Inflammatory macrophage (primary cell): ENCODE measurements around the gene CDCA4.
A peak's percentile ranks its signal among the peaks of the same experiment; 100 is the strongest.
"Not testable (repeated sequence)": the region's sequence is repeated elsewhere in the genome, so short reads cannot be mapped to it uniquely, and the experiment has no call there.

Experiments used
- DNase-seq, 2 donors: peaks; one replicate each; pipeline ENCODE4 v3.0.0-alpha.2; 2020 to 2022

The CDCA4 gene

DNA sequence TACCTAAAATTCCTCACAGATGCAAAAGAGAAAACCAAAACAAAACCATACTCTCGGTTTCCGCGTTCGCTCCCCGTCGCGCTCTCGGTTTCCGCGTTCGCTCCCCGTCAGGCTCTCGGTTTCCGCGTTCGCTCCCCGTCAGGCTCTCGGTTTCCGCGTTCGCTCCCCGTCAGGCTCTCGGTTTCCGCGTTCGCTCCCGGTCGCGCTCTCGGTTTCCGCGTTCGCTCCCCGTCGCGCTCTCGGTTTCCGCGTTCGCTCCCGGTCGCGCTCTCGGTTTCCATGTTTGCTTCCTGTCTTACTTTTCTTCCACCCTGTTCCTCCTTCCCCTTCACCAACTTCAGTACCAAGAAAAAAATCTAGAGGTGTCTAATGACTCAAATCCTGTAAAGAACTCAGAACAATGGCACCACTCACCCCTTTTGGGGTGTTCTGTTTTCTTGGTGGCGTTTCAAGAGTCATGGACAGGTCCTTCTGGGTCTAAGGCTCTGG lies 12.6 kb upstream of the CDCA4 start:
- DNase-seq, result not testable (repeated sequence)

DNA sequence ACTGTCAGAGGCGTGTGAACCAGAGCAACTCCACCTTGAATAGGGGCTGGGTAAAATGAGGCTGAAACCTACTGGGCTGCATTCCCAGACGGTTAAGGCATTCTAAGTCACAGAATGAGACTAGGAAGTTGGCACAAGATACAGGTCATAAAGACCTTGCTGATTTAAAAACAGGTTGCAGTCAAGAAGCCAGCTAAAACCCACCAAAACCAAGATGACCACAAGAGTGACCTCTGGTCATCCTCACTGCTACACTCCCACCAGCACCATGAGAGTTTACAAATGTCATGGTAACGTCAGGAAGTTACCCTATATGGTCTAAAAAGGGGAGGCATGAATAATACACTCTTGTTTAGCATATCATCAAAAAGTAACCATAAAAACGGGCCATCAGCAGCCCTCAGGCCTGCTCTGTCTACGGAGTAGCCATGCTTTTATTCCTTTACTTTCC lies 11.6 kb upstream of the CDCA4 start:
- not testable (repeated sequence) for DNase-seq

DNA sequence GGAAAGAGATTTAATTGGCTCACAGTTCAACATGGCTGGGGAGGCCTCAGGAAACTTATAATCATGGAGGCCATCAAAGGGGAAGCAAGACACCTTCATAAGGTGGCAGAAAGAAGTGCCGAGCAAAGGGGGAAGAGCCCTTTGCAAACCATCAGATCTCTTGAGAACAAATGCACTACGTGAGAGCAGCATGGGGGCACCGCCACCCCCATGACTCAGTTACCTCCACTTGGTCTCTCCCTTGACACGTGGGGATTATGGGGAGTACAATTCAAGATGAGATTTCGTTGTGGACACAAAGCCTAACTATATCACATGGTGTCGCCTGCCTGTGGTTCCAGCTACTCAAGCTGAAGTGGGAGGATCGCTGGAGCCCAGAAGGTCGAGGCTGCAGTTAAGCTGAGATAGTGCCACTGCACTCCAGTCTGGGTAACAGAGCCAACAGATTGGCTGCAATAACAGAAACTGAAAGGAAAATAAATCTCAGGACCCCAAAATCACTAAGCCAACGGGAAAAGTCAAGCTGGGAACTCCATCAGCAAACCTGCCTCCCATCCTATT lies 10.0 kb upstream of the CDCA4 start:
- DNase-seq, result no peak

DNA sequence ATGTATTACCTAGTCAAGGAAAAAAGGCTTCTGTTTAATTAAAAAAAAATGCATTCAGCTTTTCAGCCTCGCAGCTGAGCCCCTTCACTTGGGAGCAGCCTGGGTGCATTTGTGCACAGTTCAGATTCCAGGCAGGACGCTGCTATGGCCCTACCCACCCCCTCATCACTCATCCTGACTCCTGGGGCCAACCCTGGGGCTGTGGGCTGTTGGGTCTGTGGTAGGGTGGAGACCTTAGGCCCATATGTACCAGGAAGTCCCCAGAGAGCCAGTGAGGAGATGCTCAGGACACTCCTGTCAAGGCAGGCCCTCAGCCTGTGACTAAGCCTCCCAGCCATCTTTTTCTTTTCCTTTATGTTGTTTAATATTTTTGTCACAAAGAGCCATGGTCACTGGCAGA lies 9.3 kb upstream of the CDCA4 start:
- no peak for DNase-seq

DNA sequence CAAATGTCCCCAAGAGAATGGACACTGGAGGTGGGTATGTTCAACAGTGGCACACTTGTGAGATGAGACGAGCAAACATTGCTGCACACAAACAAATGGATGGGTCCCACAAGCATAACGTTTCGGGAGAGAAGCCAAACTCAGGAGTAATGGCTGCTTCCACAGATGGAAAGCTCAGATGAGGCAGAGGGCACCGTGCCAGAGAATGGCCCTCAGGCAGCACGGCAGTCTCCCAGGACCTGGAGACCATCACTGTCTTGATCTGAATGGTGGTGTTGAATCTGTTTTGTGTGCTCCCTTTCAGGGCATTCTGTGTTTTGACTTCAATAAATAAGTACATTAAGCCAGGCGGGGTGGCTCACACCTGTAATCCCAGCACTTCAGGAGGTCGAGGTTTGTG lies 8.5 kb upstream of the CDCA4 start:
- no peak for DNase-seq

DNA sequence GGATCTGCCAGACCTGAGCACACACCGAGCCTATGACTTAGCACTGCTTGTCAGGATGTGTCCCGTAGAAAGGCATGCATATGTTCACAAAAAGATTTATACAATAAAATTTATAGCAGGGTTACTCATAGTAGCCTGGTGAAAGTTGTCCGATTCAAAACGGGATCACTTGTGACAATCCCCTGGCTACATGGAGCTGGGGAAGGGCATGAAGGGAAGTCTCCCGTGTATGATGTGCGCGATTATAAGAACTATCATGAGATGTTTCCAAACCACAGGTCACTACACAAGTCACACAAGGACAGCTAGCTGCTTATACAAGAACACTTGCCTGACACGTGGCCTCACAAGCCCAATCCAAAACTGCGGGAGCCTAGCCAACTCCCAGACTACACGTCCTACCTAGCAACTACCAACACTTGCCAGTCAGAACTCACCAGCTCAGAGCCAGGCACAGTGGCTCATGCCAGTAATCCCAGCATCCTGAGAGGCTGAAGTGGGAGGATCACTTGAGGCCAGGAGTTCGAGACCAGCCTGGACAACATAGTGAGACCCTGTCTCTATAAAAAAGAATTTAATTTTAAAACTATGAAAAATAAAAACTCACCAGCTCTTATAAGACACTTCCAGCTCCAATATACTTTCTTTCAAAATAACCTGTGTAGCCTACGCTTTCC lies 7.5 kb upstream of the CDCA4 start:
- no peak for DNase-seq

DNA sequence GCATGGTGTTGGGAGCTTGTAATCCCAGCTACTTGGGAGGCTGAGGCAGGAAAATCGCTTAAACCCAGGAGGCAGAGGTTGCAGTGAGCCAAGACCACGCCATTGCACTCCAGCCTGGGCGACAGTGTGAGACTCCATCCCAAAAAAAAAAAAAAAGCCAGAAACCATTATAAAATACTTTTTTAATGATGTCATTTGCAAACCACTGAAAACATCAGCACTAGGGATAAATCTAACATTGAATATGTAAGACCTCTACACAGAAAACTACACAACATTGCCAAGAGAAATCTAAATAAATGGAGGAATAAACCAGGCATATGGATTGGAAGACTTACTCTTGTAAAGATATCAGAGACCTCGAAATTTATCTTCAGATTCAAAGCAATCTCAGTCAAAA lies 6.8 kb upstream of the CDCA4 start:
- DNase-seq, result not testable (repeated sequence)

DNA sequence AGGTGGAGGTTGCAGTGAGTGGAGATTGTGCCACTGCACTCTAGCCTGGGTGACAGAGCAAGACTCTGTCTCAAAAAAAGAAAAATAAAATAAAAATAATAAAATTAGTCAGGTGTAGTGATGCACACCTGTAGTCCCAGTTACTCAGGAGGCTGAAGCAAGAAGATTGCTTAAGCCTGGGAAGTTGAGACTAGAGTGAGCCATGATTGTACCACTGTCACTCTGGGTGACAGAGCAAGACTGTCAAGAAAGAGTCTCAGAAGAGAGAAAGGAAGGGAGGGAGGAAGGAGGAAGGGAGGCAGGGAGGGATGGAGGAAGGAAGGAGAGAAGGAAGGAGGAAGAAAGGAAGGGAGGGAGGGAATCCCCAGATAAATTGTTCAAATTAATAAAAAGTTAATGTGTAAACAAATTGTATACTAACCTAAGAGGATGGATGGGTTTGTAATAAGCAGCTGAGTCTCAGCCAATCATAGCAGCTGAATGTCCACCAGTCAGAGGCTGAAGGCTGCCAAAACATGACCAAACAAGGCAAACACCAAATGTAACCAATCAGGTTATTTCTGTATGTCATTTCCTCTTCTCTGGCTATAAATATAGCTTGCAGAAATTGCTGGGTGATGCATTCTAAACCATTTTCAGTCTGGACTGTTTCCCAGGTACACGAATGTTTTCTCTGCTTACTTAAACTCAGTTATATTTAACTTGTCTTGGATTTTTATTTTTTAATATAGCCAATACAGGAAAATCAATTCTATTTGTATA lies 6.1 kb upstream of the CDCA4 start:
- peak; percentile 14 to 43 for DNase-seq

DNA sequence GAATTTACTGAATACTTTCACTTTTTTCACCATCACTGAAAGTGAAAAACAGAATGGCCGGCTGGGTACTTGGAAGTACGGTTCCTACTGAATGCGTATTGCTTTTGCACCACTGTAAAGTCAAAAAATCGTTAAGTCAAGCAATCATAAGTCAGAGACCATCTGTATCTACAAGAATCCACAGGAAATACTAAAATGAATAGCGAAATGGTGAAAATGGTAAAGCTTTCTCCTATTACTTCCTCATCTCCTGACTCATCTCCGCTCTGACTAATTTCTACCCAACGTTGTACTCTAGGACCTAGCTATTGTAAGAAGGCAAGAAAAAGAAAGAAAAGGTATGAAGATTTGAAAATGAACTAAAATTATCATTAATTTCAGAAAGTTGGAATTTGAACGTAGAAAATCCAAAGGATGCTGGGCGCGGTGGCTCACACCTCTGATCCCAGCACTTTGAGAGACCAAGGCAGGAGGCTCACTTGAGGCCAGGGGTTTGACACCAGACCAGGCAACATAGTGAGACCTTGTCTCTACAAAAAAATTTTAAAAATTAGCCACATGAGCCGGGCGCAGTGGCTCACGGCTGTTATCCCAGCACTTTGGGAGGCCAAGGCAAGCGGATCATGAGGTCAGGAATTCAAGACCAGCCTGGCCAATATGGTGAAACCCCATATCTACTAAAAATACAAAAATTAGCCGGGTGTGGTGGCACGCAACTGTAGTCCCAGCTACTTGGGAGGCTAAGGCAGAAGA lies 5.3 kb upstream of the CDCA4 start:
- peak; percentile 62 to 72 for DNase-seq

DNA sequence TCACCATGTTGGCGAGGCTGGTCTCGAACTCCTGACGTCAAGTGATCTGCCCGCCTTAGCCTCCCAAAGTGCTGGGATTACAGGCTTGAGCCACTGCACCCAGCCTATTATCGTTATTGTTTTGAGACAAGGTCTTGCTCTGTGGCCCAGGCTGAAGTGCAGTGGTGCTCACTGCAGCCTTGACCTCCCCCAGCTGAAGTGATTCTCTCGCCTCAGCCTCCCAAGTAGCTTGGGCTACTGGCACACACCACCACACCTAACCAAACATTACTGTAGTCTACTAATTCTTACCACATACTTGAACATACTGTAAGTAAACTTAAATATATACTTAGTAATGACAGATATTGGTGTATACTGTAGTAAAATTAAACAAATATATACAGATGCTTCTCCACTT lies 4.5 kb upstream of the CDCA4 start:
- no peak for DNase-seq

DNA sequence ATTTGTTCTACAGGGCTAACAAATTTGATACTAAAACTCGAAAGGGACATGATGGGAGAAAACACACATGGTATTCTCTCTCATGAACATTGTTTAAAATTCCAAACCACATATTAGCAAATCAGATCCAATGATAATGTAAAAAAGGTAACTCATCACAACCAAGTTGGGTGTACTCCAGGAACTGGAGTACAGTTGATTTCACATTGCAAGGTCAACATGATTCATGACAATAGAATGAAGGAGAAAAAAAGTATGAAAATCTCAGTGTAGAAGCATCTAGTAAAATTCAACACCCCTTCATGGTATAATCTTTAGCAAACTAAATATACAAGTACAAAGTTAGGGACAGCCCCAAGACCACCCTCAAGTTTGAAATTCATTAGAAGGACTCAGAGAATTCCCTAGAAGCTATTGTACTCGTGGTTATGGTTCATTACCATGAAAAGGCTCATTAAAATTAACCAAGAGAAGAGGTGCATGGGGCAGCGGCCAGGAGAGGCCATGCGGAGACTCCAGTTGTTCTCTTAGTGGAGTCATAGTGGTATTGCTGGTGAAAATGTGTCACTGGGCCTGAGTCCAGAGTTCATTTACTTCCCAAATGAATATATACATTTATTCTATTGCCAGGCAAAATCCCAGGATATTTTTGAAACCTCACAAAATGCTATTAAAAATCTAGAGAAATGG lies 3.1 kb upstream of the CDCA4 start:
- no peak for DNase-seq

DNA sequence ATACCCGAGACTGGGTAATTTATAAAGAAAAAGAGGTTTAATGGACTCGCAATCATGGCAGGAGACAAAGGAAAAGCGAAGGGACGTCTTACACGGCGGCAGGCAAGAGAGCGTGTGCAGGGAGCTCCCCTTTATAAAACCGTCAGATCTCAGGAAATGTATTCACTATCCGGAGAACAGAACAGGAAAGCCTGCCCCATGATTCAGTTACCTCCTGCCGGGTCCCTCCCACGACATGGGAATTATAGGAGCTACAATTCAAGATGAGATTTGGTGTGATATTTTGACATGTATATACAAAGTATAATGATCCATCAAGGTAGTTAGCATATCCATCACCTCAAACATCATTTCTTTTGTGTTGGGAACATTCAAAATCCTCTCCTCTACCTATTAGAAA lies 2.3 kb upstream of the CDCA4 start:
- no peak for DNase-seq

DNA sequence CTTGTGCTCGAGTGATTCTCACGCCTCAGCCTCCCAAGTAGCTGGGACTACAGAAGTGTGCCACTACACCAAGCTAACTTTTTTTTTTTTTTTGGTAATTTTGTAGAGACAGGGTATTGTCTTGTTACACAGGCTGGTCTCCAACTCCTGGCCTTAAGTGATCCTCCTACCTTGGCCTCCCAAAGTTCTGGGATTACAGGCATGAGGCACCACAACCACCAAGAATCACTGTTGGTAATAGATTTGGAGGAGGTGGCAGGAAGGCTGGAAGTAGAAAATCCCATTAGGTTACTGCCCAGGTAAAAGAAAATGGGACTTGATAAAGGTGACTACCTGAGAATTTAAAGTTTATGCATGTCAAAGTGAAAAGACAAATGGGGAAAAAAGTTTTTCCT lies 1.4 kb upstream of the CDCA4 start:
- no peak for DNase-seq

DNA sequence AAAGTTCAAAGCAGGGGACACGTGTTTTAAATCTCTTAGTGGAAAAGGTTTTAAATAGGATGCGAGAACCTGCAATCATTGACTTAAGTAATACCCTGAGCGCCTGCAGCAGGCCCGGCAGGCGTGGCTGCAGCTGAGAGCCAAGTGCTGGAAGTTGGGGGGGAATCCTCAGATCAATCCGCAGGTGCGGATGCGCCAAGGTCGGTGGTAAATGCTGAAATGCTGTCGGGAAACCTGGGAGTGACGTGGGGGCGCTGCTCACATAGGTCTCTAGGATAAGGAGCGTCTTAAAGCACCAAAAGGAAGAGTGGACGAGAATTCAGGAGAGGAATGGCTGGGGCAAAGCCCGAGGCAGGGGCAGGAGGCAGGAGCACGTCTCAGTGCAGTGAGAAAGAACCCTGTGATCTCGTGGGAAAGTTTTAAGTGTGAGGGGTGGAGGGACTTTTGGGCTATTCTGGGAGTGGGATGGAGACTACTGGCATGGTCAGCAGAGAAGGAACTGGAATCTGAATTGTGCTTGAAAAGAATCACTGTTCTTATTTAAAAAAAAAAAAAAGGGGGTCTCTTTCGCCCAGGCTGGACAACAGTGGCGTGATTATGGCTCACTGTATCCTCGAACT lies 883 bp upstream of the CDCA4 start:
- peak in 1 of 2 donors; percentile 16 for DNase-seq

DNA sequence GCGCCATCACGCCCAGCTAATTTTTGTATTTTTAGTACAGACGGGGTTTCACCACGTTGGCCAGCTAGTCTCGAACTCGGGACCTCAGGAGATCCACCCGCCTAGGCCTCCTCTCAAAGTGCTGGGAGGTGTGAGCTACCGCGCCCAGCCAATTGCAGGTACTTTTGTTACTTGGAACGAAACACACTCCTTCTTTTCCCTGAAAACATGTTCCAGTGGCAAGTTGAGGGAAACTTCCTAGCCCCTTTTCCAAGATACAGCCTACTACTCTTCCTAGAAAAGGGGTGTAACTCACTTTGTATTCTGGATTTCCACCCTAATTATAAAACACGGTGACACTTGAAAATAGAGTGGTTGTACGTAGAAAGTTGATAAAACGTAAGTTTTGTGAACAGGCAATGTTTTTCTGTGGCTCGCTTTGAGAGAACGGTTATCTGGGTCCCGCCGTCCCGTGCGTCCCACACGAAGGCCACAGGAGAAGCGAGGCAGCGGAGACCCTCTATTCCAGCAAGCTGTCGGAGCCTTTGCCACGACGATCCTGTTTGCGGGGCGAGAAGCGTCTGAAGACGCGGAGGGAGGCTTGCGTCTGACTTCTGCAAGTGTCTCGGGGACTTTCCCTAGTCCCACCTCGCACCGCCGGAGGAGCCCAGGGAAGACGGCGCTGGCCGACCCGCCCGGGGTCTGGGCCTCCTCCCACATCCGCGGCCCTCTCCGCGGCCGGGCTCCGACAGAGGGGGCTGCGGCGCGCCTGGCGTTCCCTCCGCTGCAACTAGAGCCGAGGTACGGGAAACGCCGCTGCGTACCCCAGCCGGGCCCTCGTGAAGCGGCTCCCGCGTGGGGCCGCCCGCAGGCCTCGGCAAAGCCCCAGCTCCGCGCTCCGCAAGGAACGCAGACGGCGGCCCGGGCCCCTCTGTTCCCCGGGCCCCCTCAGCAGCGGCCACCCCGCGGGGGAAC lies 745 bp downstream of the CDCA4 start:
- peak; percentile 32 to 51 for DNase-seq

DNA sequence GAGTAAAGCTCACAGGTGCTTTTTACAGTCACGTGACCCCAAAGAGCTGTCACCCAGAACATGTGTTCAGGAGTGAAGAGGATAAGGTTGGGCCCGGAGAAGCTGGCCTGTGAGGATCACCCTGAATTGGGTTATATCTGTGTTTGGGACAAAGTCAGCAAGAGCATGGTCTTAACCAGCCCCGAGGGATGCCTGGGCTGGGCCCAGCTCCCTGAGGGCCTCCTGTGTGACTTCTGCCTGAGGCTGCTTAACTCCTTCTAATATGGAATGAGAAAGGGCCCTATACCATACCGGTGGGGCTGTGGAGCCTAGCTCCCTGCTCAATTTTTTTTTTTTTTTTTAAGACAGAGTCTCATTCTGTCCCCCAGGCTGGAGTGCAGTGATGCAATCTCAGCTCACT lies 2.5 kb downstream of the CDCA4 start:
- no peak for DNase-seq

DNA sequence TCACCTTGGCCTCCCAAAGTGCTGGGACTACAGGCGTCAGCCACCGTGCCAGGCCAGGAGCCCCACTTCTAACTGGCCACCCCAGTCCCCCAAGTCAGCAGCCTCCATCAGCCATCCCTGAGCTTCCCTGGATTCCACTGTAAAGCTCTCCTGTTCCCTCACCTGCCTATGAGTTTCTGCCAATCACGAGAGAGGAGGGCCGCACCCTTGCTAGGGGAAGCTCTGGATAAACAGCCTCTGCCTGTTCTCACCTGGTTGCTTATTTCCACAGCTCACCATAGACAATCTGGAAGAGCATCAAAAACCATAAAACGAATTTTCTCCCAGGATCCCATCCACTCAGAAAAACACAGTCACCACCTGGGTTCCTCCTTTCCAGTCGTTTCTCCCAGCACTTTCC lies 5.0 kb downstream of the CDCA4 start:
- no peak for DNase-seq

DNA sequence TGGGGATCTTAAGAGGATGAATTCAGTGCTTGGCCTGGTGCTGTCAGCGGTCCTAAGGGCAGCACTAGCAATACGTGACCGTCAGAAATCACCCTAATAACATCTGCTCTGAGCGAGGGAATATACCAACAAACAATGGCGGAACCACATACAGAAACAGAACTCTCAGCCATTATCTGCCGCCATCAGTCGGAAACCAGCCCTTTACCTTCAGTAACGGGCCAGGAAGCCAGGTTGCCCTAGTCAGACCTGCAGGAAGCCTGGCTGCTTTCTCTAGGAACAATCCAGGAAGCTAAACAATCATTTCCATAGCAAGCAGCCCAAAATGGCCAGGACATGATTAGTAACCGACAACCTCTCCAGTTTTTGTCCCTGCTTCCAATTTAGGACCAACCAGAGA lies 5.6 kb downstream of the CDCA4 start:
- no peak for DNase-seq

DNA sequence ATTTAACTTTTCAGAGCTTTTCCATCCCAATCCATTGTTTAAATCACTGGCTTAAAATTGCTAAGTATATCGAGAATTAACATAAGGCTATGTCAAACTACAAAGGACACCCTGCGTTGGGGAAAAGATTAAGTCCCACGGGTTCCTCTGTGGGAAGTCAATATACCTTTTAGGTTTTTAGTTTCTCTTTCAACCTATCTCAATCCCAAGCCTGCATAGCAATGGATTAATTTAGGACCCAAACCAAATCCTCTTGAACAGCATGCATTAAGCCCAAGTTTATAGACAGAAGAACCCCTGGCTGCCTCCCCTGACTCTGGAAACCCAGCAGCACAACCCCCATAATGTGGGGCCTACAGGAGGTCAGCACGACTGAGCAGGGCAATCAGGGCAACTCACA lies 6.3 kb downstream of the CDCA4 start:
- no peak for DNase-seq

DNA sequence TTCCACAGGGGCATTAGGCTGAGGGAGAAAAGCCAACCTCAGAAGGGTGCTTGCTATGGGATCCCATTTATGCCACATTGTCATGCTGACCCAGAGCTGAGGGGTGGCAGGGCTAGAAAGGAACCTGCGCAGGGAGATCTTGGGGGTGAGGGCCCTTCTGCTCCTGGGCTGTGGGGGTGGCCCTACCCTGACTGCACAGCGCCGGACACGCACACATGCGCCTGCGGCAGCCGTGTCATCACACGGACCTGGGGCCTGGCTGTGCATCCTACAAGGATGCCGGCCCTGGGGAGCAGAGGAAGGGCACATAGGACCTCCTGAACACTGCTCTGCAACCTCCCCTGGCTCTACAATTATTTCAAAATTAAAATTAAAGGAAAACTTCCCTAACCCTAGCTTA lies 6.9 kb downstream of the CDCA4 start:
- DNase-seq, result no peak
